Measurements from ENCODE around the gene ABCA7. TPM values are rescaled to one million over a fixed set of nuclear protein-coding genes. Genes with fewer than 3 reads are reported as not detected.

Gene ABCA7
- total and polyA plus RNA-seq, 7 donors: 1.8 to 25.1 (median 9.9) TPM

DNA sequence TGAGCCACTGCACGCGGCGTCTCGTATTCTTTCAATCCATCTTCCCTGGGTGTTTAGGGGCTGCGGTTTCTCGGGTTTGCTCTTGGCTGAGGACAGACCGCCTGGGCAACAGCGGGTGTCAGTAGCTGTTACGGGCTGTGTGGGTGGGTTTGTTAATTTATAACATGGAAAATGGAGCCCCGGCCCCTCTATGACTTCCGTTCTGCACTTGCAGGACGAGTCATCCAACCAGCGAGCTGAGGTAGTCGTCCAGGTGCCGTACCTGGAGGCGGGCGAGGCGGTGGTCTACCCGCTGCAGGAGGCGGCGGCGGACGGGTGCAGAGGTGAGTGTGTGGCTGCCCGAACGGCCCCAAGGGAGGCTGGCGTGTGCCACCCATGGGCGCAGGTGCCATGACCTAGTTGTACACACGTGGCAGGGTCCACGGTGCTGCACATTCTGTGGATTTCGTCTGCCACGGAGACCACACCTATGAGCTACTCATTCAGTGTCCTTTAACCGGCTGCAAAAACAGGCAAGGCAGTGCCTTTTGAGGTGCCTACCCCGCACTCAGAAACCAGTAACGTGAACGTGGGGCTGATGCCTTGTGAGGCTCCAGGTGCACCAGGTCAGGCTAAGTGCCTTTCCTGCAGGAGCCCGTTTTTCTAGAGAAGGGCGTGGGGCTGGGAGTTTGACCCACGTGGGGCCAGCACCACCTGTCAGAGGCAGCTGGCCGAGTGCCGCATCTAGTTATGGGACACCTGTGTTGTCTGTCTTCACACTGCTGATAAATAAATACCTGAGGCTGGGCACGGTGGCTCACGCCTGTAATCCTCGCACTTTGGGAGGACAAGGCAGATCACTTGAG is 44.3 kb downstream of the ABCA7 start:
- no peak overlapping the region for H3K27ac ChIP-seq
- peaks cover 7 to 19% (median 15%) of the 10 kb centered on the region in 3 donors for H3K27me3 ChIP-seq
- WGBS, 2 donors: 64 to 78% methylated on average over 43 of the region's 43 CpGs
- no peaks in the 10 kb centered on the region for H3K9me3 ChIP-seq
- DNase-seq: no peak
- H3K4me1 ChIP-seq: peaks cover 0 to 19% (median 9%) of the 10 kb centered on the region in 4 donors
- intact Hi-C loops (cut with DNase I): no loop called here
- peaks cover 0 to 18% (median 11%) of the 10 kb centered on the region in 4 donors for H3K36me3 ChIP-seq
- TF ChIP-seq POLR2A (IDR thresholded peaks at IDR 0.05): no peak
- TF ChIP-seq EP300 (IDR thresholded peaks at IDR 0.05): no peak
- H3K4me3 ChIP-seq: no peak overlapping the region

DNA sequence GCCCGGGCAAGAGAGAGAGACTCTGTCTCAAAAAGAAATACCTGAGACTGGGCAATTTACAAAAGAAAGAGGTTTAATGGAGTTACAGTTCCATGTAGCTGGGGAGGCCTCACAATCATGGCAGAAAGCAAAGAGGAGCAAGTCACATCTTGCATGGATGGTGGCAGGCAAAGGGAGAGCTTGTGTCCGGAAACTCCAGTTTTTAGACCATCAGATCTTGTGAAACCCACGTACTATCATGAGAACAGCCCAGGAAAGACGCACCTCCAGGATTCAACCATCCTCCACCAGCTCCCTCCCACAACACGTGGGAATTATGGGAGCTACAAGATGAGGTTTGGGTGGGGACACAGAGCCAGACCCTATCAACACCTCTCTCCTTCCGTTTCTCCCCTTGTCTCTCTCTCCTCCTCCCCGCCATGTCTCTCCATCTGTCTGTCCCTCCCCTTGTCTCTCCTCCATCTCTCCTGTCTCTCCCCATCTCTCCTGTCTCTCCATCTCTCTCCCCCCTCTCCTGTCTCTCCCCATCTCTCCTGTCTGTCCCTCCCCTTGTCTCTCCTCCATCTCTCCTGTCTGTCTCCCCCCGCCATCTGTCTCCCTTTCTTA is 45.2 kb downstream of the ABCA7 start:
- Histone ChIP-seq H3K4me1 (peaks cover 0 to 19% (median 9%) of the 10 kb centered on the region in 4 donors), H3K9me3 (no peaks in the 10 kb centered on the region), H3K27ac (no peak overlapping the region), H3K36me3 (peaks cover 0 to 27% (median 15%) of the 10 kb centered on the region in 4 donors), H3K4me3 (no peak overlapping the region), H3K27me3 (peaks cover 7 to 19% (median 15%) of the 10 kb centered on the region in 3 donors)
- intact Hi-C loops (cut with DNase I): no loop called here
- DNase-seq: no peak
- TF ChIP-seq, protein P1, sequence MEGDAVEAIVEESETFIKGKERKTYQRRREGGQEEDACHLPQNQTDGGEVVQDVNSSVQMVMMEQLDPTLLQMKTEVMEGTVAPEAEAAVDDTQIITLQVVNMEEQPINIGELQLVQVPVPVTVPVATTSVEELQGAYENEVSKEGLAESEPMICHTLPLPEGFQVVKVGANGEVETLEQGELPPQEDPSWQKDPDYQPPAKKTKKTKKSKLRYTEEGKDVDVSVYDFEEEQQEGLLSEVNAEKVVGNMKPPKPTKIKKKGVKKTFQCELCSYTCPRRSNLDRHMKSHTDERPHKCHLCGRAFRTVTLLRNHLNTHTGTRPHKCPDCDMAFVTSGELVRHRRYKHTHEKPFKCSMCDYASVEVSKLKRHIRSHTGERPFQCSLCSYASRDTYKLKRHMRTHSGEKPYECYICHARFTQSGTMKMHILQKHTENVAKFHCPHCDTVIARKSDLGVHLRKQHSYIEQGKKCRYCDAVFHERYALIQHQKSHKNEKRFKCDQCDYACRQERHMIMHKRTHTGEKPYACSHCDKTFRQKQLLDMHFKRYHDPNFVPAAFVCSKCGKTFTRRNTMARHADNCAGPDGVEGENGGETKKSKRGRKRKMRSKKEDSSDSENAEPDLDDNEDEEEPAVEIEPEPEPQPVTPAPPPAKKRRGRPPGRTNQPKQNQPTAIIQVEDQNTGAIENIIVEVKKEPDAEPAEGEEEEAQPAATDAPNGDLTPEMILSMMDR (IDR thresholded peaks at IDR 0.05): no peak
- TF ChIP-seq EP300 (IDR thresholded peaks at IDR 0.05) (no peak), POLR2A (IDR thresholded peaks at IDR 0.05) (no peak), POLR2AphosphoS5 (IDR thresholded peaks at IDR 0.05) (no peak)
- 74 to 84% methylated on average over 8 of the region's 8 CpGs for WGBS, 2 donors

DNA sequence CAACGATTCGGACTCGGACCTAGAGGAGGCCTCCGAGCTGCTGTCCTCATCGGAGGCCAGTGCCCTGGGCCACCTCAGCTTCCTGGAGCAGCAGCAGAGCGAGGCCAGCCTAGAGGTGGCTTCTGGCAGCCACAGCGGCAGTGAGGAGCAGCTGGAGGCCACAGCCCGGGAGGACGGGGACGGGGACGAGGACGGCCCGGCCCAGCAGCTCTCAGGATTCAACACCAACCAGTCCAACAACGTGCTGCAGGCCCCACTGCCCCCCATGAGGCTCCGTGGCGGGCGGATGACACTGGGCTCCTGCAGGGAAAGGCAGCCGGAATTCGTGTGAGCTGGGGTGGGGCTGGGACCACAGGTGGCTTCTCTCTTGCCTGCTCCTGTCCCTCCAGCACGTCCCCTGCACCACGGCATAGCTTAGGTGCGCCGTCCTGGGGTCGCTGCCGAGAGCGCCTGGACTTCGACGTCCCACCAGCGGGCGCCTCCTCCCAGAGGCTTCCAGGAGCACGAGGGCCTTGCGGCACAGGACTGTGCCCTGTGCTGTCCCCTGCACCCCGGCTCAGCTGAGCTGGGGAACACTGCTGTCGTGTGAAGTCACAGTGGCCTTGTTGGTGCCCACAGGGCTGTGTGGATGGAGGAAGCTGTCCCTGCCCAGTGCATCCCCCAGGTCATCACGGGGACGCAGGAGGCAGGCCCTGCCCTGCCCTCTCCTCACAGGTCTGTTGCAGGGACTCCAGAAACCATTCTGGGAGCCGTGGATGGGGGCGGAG is 46.0 kb downstream of the ABCA7 start:
- Histone ChIP-seq H3K27ac (no peak overlapping the region), H3K9me3 (no peaks in the 10 kb centered on the region), H3K4me3 (no peak overlapping the region), H3K27me3 (peaks cover 7 to 19% (median 15%) of the 10 kb centered on the region in 3 donors), H3K4me1 (peaks cover 0 to 19% (median 9%) of the 10 kb centered on the region in 4 donors), H3K36me3 (peaks cover 4 to 33% (median 18%) of the 10 kb centered on the region in 4 donors)
- DNase-seq: no peak
- intact Hi-C loops (cut with DNase I): no loop called here
- WGBS, 2 donors: 81 to 84% methylated on average over 38 of the region's 38 CpGs
- no peak for TF ChIP-seq EP300 (IDR thresholded peaks at IDR 0.05)
- TF ChIP-seq POLR2A (IDR thresholded peaks at IDR 0.05): no peak
- no peak for TF ChIP-seq POLR2AphosphoS5 (IDR thresholded peaks at IDR 0.05)
- TF ChIP-seq, protein P1 (IDR thresholded peaks at IDR 0.05): no peak

DNA sequence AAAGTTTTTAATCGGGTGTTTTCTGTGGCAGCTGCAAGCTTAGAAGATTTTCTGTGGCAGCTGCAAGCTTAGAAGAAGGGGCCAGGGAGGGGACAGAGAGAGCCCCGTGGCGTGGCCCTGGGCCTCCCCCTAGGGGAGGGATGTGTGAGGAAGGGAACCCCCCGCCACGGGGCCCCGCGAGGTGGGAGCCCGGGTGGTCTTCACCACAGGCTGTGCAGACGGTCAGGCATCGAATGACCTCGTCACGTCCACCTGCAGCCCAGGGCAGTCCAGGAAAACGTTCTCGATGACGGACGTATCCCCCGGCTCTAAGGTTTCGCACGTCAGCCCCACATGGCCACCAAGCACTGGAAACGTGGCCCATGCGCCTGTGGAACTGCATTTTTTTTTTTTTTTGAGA is 46.7 kb downstream of the ABCA7 start:
- no peak for DNase-seq
- peaks cover 7 to 16% (median 15%) of the 10 kb centered on the region in 3 donors for H3K27me3 ChIP-seq
- no peaks in the 10 kb centered on the region for H3K9me3 ChIP-seq
- peaks cover 11 to 41% (median 24%) of the 10 kb centered on the region in 4 donors for H3K36me3 ChIP-seq
- intact Hi-C loops (cut with DNase I): no loop called here
- H3K4me3 ChIP-seq: no peak overlapping the region
- H3K4me1 ChIP-seq: peaks cover 0 to 19% (median 9%) of the 10 kb centered on the region in 4 donors
- 79 to 84% methylated on average over 21 of the region's 21 CpGs for WGBS, 2 donors
- TF ChIP-seq POLR2A (IDR thresholded peaks at IDR 0.05): no peak
- TF ChIP-seq, protein P1 (IDR thresholded peaks at IDR 0.05): no peak
- TF ChIP-seq EP300 (IDR thresholded peaks at IDR 0.05): no peak
- TF ChIP-seq POLR2AphosphoS5 (IDR thresholded peaks at IDR 0.05): no peak
- peak overlapping the region in 1 of 4 donors; percentile 62 for H3K27ac ChIP-seq

All from sigmoid colon (tissue), 7 donors.